Measurements from ENCODE around the gene SLC44A4. TPM values are rescaled to one million over a fixed set of nuclear protein-coding genes. Genes with fewer than 3 reads are reported as not detected.

Gene SLC44A4
- polyA plus RNA-seq, 1 donor from 2014 or later = not detected

Other genes starting within 250 kb of the SLC44A4 start
- gene BAG6, start 226.3 kb downstream of the SLC44A4 start, polyA plus RNA-seq = 30.9 TPM
- gene APOM, start 223.1 kb downstream of the SLC44A4 start, polyA plus RNA-seq = 8.5 TPM
- 28.1 TPM for gene C6orf47, start 218.2 kb downstream of the SLC44A4 start, polyA plus RNA-seq
- 24.1 TPM for gene GPANK1, start 214.0 kb downstream of the SLC44A4 start, polyA plus RNA-seq
- gene CSNK2B, start 212.9 kb downstream of the SLC44A4 start, polyA plus RNA-seq = 268 TPM
- 0.49 TPM for gene LY6G5B, start 209.0 kb downstream of the SLC44A4 start, polyA plus RNA-seq
- gene LY6G5C, start 197.9 kb downstream of the SLC44A4 start, polyA plus RNA-seq = 3.2 TPM
- 40.1 TPM for gene ABHD16A, start 175.7 kb downstream of the SLC44A4 start, polyA plus RNA-seq
- 0.95 TPM for gene LY6G6F, start 172.1 kb downstream of the SLC44A4 start, polyA plus RNA-seq
- gene LY6G6D, start 163.6 kb downstream of the SLC44A4 start, polyA plus RNA-seq = not detected
- gene LY6G6C, start 157.3 kb downstream of the SLC44A4 start, polyA plus RNA-seq = not detected
- 1.8 TPM for gene MPIG6B, start 155.6 kb downstream of the SLC44A4 start, polyA plus RNA-seq
- gene DDAH2, start 149.7 kb downstream of the SLC44A4 start, polyA plus RNA-seq = 119 TPM
- 861 TPM for gene CLIC1, start 142.5 kb downstream of the SLC44A4 start, polyA plus RNA-seq
- 4.2 TPM for gene MSH5, start 139.0 kb downstream of the SLC44A4 start, polyA plus RNA-seq
- not detected for gene SAPCD1, start 116.3 kb downstream of the SLC44A4 start, polyA plus RNA-seq
- gene VWA7, start 101.7 kb downstream of the SLC44A4 start, polyA plus RNA-seq = 2.6 TPM
- gene VARS1, start 83.2 kb downstream of the SLC44A4 start, polyA plus RNA-seq = 83.0 TPM
- 100 TPM for gene LSM2, start 72.0 kb downstream of the SLC44A4 start, polyA plus RNA-seq
- gene HSPA1L, start 63.7 kb downstream of the SLC44A4 start, polyA plus RNA-seq = 1.2 TPM
- gene HSPA1A, start 63.5 kb downstream of the SLC44A4 start, polyA plus RNA-seq = 49.5 TPM
- 5.7 TPM for gene HSPA1B, start 51.3 kb downstream of the SLC44A4 start, polyA plus RNA-seq
- 25.0 TPM for gene NEU1, start 16.2 kb downstream of the SLC44A4 start, polyA plus RNA-seq
- gene EHMT2, start 18.7 kb upstream of the SLC44A4 start, polyA plus RNA-seq = 49.3 TPM
- not detected for gene ZBTB12, start 23.1 kb upstream of the SLC44A4 start, polyA plus RNA-seq
- not detected for gene C2, start 48.7 kb upstream of the SLC44A4 start, polyA plus RNA-seq
- not detected for gene CFB, start 67.1 kb upstream of the SLC44A4 start, polyA plus RNA-seq
- 51.3 TPM for gene NELFE, start 80.0 kb upstream of the SLC44A4 start, polyA plus RNA-seq
- 12.7 TPM for gene SKIC2, start 80.2 kb upstream of the SLC44A4 start, polyA plus RNA-seq
- 16.2 TPM for gene DXO, start 93.1 kb upstream of the SLC44A4 start, polyA plus RNA-seq
- 0.23 TPM for gene C4A, start 103.1 kb upstream of the SLC44A4 start, polyA plus RNA-seq
- not detected for gene C4B, start 135.8 kb upstream of the SLC44A4 start, polyA plus RNA-seq
- gene CYP21A2, start 159.4 kb upstream of the SLC44A4 start, polyA plus RNA-seq = not detected
- 0.21 TPM for gene TNXB, start 230.3 kb upstream of the SLC44A4 start, polyA plus RNA-seq
- gene ATF6B, start 249.2 kb upstream of the SLC44A4 start, polyA plus RNA-seq = 25.5 TPM

All from IgD-negative memory B cell (primary cell).